Measurements from ENCODE around the gene NAALADL1.
A peak's percentile ranks its signal among the peaks of the same experiment; 100 is the strongest.
"Not testable (repeated sequence)": the region's sequence is repeated elsewhere in the genome, so short reads cannot be mapped to it uniquely, and the experiment has no call there.

The NAALADL1 gene

GRCh38 chr11:65047581-65048422 lies 10.6 kb downstream of the NAALADL1 start:
- no peak for DNase-seq (ENCODE audit: low read depth in 2 of 2)

- DNase-seq (ENCODE audit: low read depth in 2 of 2) = no peak
Observed at GRCh38 chr11:65045728-65046127, 12.6 kb downstream of the NAALADL1 start.

DNA sequence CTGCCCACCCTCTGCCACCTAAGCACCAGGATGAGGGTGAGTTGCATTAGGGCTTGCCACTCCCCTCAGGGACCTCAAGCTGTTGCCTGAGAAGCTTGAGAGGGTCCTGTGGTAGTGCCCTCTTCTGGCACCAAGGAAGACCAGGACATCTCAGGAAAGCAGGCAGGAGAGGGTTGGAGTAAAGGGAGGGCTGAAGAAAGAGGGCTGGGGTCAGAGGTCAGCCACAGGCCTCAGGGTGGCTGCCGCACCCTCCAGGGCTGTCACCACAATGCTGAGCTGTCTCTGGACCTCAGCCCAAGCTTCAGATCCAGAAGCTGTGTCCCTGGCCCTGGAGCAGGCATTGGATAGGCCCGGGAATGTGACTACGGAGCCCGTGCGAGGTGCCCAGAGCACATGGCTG lies 13.3 kb downstream of the NAALADL1 start:
- DNase-seq (ENCODE audit: low read depth in 2 of 2) = no peak

DNA sequence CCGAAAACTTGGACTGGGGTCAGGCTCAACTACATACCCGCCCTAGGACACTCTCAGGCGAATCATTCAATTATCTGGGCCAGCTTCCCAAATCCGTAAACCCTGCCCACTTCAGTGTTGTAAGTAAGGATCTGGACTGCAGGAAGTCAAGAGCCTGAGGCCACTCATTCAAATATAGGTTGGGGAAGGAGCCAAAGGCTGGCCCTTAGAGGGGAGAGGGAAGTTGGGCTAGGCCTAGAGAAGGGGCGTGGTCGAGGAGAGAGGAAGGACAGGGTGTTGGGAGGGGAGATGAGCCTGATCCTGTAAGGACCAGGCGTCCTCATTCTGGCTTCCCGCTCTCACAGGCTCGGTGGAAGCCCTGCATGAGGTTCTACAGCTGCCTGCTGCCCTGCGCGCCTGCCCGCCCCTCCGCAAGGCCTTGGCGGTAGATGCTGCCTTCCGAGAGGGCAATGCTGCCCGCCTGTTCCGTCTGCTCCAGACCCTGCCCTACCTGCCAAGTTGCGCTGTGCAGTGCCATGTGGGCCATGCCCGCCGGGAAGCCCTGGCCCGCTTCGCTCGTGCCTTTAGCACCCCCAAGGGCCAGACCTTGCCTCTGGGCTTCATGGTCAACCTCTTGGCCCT lies 14.4 kb downstream of the NAALADL1 start:
- no peak for DNase-seq (ENCODE audit: low read depth in 2 of 2)

- DNase-seq (ENCODE audit: low read depth in 2 of 2) = no peak
Observed at GRCh38 chr11:65042891-65043290, 15.5 kb downstream of the NAALADL1 start.

DNA sequence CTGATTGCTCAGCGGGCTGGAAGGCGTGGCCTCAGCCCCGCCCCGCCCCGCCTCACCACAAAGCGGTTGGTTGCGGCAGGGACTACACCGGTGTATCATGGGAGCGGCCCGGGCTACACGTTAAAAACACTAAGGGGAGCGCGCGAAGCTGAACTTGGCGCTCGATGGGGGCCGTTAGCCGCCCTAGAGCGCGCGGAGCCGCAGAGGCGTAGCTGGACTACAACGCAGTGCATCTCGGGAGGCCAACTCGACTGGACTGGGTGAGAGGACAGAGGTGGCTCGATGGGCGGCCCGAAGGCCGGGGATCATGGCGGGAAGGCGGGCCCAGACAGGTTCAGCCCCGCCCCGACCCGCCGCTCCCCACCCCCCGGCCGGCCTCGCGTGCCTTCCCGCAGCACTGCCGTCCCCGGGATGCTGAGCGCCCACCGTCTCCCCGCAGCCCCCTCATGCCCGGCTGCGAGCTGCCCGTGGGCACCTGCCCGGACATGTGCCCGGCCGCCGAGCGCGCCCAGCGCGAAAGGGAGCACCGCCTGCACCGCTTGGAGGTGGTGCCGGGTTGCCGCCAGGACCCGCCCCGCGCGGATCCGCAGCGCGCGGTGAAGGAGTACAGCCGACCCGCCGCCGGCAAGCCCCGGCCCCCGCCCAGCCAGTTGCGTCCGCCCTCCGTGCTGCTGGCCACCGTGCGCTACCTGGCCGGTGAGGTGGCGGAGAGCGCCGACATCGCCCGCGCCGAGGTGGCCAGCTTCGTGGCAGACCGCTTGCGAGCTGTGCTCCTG lies 17.3 kb downstream of the NAALADL1 start, which contains the start of gene SAC3D1:
Gene SAC3D1, plus strand, starts transcription at position 364 of the 776 bp plus-strand sequence. Its CDS starts 83 bp downstream, at position 447.
- DNase-seq (ENCODE audit: low read depth in 2 of 2) = peak; percentile 86

DNA sequence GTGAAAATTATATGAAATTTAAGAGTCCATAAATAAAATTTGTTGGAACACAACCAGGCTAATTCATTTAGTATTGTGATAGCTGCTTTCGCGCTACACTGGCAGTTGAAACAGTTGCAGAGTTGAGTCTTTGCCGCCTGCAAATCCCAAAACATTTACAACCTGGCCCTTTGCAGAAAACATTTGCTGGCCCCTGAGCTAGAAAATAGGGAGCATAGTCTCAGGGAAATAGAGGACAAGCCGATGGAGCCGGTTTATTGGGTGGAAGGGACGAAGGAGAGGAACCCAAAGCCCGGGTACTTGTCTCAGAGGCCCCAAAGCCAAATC lies 17.9 kb downstream of the NAALADL1 start:
- no peak for DNase-seq (ENCODE audit: low read depth in 2 of 2)

- DNase-seq (ENCODE audit: low read depth in 2 of 2) = no peak
Observed at GRCh38 chr11:65036931-65037330, 21.4 kb downstream of the NAALADL1 start.

DNA sequence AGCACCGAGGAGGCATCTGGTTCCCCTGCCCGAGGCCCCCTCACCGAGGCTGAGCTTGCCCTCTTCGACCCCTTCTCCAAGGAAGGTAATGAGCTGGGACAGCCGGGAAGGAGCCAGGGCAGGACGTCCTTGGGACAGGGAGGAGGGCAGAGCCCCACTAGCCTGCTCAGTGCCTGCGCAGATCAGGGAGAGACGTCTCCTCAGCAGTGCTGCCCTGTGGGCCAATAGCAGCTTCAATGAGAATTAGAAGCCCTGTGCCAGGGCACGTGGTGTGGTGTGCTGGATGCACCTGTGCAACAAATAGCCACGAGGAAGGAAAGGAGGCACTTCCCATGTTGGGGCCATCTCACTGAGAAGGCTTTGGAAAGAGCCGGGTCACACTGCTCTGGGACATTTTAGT lies 22.8 kb downstream of the NAALADL1 start:
- DNase-seq (ENCODE audit: low read depth in 2 of 2) = no peak

DNA sequence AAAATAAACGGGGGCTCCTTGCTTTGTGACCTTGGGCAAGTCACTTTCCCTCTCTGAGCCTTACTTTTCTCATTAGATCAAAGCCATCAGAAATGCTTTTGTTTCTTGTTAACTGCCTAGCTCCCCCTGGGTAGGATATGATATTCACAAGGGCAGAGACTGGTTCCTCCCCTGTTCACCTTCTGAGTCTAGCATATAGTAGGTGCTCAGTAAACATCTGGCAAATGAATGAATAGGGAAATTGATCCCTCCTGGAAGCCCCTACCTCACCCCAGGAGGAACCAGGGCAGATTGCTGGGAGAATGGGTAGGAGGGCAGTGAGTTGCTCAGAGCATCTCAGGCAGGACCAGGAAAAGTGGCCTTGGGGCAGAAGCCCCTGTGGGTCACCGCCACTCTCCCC lies 23.9 kb downstream of the NAALADL1 start:
- DNase-seq (ENCODE audit: low read depth in 2 of 2) = no peak

DNA sequence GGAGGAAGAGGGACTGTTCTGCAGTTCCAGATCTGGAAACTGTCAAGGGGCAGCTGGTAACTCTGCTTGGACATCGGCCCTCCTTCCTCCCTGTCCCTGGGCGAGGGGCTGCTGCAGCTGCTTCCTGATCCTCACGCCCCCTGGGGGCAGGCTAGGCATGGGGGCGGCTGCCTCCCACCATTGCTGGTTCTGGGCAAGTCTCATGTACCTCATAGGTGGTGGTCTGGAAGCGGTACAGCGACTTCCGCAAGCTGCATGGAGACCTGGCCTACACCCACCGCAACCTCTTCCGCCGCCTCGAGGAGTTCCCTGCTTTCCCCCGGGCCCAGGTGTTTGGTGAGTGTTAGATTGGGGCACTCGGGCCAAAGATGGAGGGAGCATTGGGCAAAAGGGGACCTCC lies 26.1 kb downstream of the NAALADL1 start:
- DNase-seq (ENCODE audit: low read depth in 2 of 2) = no peak

DNA sequence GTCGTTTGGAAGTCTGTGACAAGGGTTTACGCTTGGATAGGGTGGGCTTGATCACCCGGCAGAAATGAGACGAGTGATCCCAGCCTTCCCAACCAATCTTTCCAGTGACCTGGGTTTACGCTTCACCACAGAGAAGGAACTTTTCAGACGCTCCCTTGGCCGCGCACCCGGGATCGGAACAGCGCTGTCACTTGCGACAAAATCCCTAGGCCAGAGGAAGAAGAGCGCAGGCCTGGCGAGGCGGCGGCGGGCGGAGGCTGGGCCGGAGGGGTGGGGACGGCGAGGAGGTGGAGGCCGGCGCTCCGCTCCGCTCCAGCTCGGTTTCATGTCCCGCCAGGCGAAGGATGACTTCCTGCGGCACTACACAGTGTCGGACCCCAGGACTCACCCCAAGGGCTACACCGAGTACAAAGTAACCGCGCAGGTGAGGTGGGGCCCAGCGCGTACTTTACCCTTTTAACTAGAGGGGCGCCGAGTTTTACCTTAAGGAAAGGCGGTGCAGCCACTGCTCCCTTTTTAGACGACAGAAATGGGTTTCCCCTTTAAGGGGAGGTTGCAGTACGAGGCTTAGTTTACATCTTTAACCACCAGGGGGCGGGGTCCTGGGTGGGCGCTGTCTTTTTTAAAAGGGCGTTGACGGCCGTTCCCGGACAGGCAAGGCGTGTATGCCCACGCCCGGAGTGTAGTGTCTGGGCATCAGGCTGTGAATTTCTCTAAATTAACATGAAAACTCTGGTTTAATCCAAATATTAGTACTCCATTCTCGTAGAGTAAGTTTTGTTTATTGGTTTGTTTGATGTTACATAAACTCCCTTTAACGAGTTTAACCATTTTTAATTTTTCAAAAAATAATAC lies 30.9 kb downstream of the NAALADL1 start, which contains the start of gene SNX15:
Gene SNX15, plus strand, starts transcription at position 227 of the 855 bp plus-strand sequence. Its CDS starts 99 bp downstream, at position 326.
- DNase-seq (ENCODE audit: low read depth in 2 of 2) = peak; percentile 93 to 94

DNA sequence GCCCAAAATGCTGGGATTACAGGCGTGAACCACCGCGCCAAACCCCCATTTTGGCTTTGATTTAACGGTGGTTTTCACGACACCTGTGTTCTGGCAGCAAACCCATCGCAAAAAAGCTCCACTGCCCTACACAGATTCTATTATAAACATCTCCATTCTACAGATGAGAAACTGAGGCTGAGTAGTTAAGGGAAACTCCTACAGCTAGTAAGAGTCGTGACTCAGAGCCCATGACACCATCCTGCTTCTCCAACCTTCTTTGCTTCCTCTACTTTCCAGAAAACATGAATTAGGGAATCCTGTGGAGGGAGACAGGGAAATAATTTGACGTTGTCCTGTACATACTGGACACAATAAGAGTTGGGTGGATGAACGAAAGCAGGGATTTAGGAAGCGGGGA lies 31.5 kb downstream of the NAALADL1 start:
- no peak for DNase-seq (ENCODE audit: low read depth in 2 of 2)

DNA sequence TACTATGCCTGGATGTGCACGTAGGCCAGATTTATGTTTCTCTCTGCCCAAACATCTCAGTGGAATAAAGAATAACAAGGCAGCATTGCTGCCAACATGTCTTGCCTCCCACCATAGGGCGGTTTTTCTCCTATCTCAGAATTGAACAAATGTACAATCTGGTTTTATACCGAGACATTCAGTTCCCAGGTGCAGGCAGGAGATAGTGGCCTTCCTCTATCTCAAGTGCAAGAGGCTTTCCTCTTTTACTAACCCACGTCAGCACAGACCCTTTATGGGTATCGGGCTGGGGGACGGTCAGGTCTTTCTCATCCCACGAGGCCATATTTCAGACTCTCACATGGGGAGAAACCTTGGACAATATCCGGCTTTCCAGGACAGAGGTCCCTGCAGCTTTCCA lies 34.9 kb downstream of the NAALADL1 start:
- DNase-seq (ENCODE audit: low read depth in 2 of 2) = not testable (repeated sequence)

GRCh38 chr11:65021509-65021908 lies 36.8 kb downstream of the NAALADL1 start:
- DNase-seq (ENCODE audit: low read depth in 2 of 2) = no peak

GRCh38 chr11:65021003-65021402 lies 37.4 kb downstream of the NAALADL1 start:
- no peak for DNase-seq (ENCODE audit: low read depth in 2 of 2)

DNA sequence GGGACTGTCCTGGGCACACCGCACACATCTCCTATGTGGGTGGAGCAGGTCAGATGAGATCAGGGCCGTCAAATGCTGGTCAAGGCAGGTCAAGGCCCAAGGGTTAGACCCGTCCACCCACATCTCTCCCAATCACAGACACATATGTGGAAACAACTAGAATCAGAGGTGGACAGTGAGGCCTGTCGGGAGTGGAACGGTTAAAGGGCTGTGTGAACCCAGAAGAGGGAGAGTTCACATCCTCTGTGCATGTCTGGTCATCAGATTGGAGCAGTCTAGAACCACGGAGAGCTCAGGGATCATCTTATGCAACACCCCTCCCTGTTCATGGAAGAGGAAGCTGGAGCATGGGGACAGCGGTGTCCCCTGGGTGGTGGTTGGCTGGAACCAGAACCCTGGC lies 38.5 kb downstream of the NAALADL1 start:
- DNase-seq (ENCODE audit: low read depth in 2 of 2) = no peak

DNA sequence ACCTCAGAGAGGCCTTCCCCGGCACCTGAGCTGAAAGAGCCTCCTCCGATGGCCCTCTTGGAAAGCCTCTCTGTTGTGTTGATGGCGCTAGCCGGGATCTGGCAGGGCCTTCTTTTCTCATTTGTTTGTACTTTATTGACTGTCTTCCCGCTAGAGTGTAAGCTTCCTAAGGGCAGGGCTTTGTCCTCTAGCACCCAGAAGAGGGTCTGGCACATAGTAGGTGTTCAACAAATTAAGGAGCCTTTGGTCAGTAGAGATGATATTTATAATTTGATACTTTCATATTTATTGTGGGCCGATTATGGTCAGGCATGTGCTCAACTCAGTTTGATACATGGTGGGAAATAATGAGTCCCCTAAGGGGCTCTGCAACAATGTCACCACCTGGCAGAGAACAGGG lies 40.4 kb downstream of the NAALADL1 start:
- DNase-seq (ENCODE audit: low read depth in 2 of 2) = no peak

DNA sequence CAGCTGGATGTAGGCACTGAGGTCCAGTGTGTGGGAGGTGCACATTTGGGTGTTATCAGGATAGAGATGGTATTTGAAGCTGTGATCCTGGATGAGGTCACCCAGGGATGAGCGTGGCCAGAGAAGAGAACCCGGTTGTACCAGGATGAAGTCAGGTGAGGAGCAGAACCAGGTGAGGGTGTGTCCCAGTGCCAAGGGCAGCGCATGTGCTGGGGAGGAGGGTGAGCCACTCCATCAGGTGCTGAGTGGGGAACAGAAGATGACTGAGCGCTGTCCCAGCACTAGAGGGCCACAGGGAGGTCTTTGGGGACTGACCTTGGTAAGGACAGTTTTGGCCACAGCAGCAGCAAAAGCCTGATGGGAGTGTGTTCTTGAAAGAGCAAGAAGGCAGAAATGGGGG lies 41.6 kb downstream of the NAALADL1 start:
- DNase-seq (ENCODE audit: low read depth in 2 of 2) = no peak

DNA sequence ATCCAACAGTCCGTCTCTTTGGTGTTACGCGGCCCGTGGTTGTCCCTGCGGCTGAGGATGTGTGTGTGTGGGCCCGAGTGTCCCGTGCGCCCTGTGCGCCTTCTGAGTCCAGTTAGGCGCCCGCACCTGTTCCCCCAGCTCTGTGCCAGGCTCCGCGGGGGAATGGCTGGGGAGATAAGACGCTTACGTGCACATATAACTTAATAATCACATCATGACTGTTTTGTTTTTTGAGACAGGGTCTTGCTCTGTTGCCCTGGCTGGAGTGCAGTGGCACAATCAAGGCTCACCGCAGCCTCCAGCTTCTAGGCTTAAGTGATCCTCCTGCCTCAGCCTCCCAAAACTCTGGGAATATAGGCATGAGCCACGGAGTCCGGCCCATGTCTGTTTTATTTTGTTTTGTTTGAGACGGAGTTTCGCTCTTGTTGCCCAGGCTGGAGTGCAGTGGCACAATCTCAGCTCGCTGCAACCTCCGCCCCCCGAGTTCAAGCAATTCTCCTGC lies 43.6 kb downstream of the NAALADL1 start:
- no peak for DNase-seq (ENCODE audit: low read depth in 2 of 2)
